Spleen (tissue), 7 donors: Measurements from ENCODE around the gene EPHB1.

Experiments
- CTCF ChIP-seq, 11 experiments: fragments of 200-600 bp in 7 of 11; fragments of 450-650 bp in 4 of 11; sonication (generic) in 4 of 11; IDR thresholded peaks in 8 of 11; conservative IDR thresholded peaks in 3 of 11; 1 replicate in 7 of 11; 2 replicates in 4 of 11; pipeline versions ENCODE4 v1.4.0 to v1.8.0; 2016 to 2021; ENCODE audit warnings: antibody characterized with exemption in 11 of 11, inconsistent platforms in 4 of 11, mild to moderate bottlenecking in 1 of 11
- POLR2A ChIP-seq, 3 donors: fragments of 450-650 bp; IDR thresholded peaks; one replicate each; pipeline ENCODE4 v1.5.1; 2017; ENCODE audit warnings: antibody characterized with exemption in 3 of 3, mild to moderate bottlenecking in 1 of 3
- donor health status: DM: no; HTN: no; CAD: no; lungs with moderate emphysema.
- donor health status: DM: no; HTN: no; CAD: no.
- donor health status: DM: no; HTN: no; CAD: no.

- TF ChIP-seq POLR2A (IDR thresholded peaks at IDR 0.05) (no peak), CTCF (IDR thresholded peaks at IDR 0.05 in 8 of 11, conservative IDR thresholded peaks at IDR 0.05 in 3 of 11) (no peak)
Measured at GRCh38 chr3:134898181-134898754, 103.2 kb downstream of the EPHB1 start.
